ENCODE data around the gene MKNK1. TPM values are rescaled to one million over a fixed set of nuclear protein-coding genes. Genes with fewer than 3 reads are reported as not detected.

Gene MKNK1
- total and polyA plus RNA-seq, 2 of the 4 experiments (the other 2 are of a cell fraction), result 14.3 to 35.2 TPM

DNA sequence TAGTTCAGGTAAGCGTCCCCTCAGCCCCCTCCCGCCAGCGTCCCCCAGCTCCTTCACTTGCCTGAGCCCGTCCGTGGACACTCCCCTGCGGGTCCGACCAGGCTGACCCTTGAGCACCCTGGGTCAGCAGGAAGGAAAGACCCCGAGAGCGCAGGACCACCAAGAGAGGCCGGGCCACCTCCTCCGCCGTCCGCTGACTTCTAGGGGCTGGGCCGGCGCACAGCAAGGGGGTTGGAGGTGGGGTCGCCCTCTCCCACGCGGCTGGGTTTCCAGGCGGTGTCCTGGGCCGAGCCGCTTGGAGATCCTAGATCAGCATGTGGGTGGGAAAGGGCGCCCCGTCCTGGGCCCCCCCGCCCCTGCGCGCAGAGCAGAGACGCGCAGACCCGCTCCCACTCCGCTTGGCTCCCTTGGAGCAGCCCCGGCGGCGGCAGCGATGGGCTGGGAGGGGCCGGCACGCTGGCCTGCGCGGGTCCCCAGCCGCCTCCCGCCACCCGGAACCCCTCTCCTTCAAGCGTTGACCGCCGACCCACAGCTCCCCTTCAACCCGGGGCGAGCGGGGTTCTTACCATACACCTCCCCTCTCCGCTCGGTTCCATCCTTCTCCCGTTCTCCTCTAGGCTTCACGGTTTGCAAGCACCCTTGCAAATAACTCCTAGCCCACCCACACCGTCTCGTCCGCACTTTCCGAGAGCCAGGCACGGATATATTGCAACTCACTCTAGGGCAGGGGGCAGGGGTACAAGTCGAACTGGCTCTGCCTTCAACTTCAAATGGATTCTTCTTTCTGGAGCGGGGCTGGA is 60.1 kb downstream of the MKNK1 start:
- POLR2A ChIA-PET (ENCODE audit: unreplicated experiment), result no interaction called here

More for the DNA sequence above, 60.1 kb downstream of the MKNK1 start:
- H3K18ac ChIP-seq (ENCODE audit: low read depth, low read length), result no peak overlapping the region
- H2BK15ac ChIP-seq (ENCODE audit: low read depth, low read length), result no peak overlapping the region
- no peak overlapping the region for H3K4ac ChIP-seq (ENCODE audit: low read depth, low read length)
- no peak overlapping the region for H3K56ac ChIP-seq (ENCODE audit: extremely low read depth, insufficient read depth, low read length)
- no peak overlapping the region for H2BK5ac ChIP-seq (ENCODE audit: low read depth, low read length, poor library complexity, severe bottlenecking)
- no peak overlapping the region for H3K23ac ChIP-seq (ENCODE audit: low read depth, low read length)
- H2BK20ac ChIP-seq (ENCODE audit: low read depth, low read length), result no peak overlapping the region
- no peak overlapping the region for H2AK9ac ChIP-seq (replicated peaks; ENCODE audit: low read depth, low read length, poor library complexity)
- no peaks in the 10 kb centered on the region for H3K4me1 ChIP-seq (ENCODE audit: control insufficient read depth, insufficient read depth, low read length)
- no peak overlapping the region for H4K91ac ChIP-seq (ENCODE audit: insufficient read depth, low read depth, low read length)
- no peak overlapping the region for H3K4me2 ChIP-seq (ENCODE audit: low read depth, low read length)
- TF ChIP-seq MAZ (IDR thresholded peaks at IDR 0.05; ENCODE audit: borderline replicate concordance, low read depth, low read length), result no peak
- no peak for TF ChIP-seq BHLHE40 (IDR thresholded peaks at IDR 0.05; ENCODE audit: low read depth, low read length)
- no peak for TF ChIP-seq NFE2L2 (IDR thresholded peaks at IDR 0.05; ENCODE audit: low read depth, low read length)
- TF ChIP-seq MAFK (IDR thresholded peaks at IDR 0.05; ENCODE audit: low read depth, low read length), result no peak
- TF ChIP-seq SMC3 (IDR thresholded peaks at IDR 0.05; ENCODE audit: low read depth, low read length), result no peak
- TF ChIP-seq RFX5 (IDR thresholded peaks at IDR 0.05; ENCODE audit: low read depth, low read length), result no peak
- TF ChIP-seq CEBPB (IDR thresholded peaks at IDR 0.05; ENCODE audit: low read depth, low read length), result no peak
- TF ChIP-seq POLR2A (IDR thresholded peaks at IDR 0.05; ENCODE audit: low read depth, low read length), result no peak
- no peak for TF ChIP-seq MXI1 (IDR thresholded peaks at IDR 0.05; ENCODE audit: borderline replicate concordance, low read depth, low read length)
- no peak for TF ChIP-seq FOS (IDR thresholded peaks at IDR 0.05; ENCODE audit: low read depth, low read length)
- TF ChIP-seq, protein P1, sequence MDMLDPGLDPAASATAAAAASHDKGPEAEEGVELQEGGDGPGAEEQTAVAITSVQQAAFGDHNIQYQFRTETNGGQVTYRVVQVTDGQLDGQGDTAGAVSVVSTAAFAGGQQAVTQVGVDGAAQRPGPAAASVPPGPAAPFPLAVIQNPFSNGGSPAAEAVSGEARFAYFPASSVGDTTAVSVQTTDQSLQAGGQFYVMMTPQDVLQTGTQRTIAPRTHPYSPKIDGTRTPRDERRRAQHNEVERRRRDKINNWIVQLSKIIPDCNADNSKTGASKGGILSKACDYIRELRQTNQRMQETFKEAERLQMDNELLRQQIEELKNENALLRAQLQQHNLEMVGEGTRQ (IDR thresholded peaks at IDR 0.05; ENCODE audit: low read depth, low read length), result no peak
- H2AFZ ChIP-seq (replicated peaks; ENCODE audit: low read length, poor library complexity), result no peak overlapping the region
- no peaks in the 10 kb centered on the region for H3K9me3 ChIP-seq (ENCODE audit: control insufficient read depth, insufficient read depth, low read length)
- no peak overlapping the region for H4K8ac ChIP-seq (ENCODE audit: low read depth in 2 of 2, low read length in 2 of 2)
- H3K4me3 ChIP-seq (ENCODE audit: insufficient read depth, low read depth, low read length), result no peak overlapping the region
- 2% methylated on average over 8 of the region's 58 CpGs; no CpG with 5 or more reads in 1 of the 2 experiments for WGBS, 2 experiments (ENCODE audit: extremely low coverage in 2 of 2, insufficient read length in 1 of 2)
- intact Hi-C loops (cut with micrococcal nuclease) (no loop called here), dilution Hi-C loops (cut with HindIII; ENCODE audit: low sequenced_read_pairs, unreplicated experiment) (no loop called here), in situ Hi-C loops (cut with MboI; ENCODE audit: low sequenced_read_pairs) (no loop called here)
- H3K36me3 ChIP-seq (ENCODE audit: control insufficient read depth, insufficient read depth, low read length), result no peaks in the 10 kb centered on the region
- H3K9me1 ChIP-seq (ENCODE audit: insufficient read depth, low read length), result no peaks in the 10 kb centered on the region
- H4K5ac ChIP-seq (ENCODE audit: low read depth, low read length), result no peak overlapping the region
- no peaks in the 10 kb centered on the region for H3K79me1 ChIP-seq (ENCODE audit: low read depth in 1 of 2, low read length in 2 of 2)
- CTCF ChIA-PET, result no interaction called here
- H2BK120ac ChIP-seq (ENCODE audit: low read depth, low read length), result no peak overlapping the region
- H2AK5ac ChIP-seq (ENCODE audit: low read depth, low read length), result no peak overlapping the region
- peaks cover 66% of the 10 kb centered on the region for H3K27me3 ChIP-seq (ENCODE audit: control insufficient read depth, insufficient read depth, low read length)
- DNase-seq, result no peak
- no peak overlapping the region for H3K9ac ChIP-seq (ENCODE audit: low read depth, low read length)
- no peak overlapping the region for H3K27ac ChIP-seq (ENCODE audit: insufficient read depth, low read length)
- no peak for ATAC-seq (ENCODE audit: low read depth)
- no TSS peak for BruUV-seq (replicated peaks)
- no peaks in the 10 kb centered on the region for H4K20me1 ChIP-seq (ENCODE audit: insufficient read depth, low read length)
- no peak overlapping the region for H3K14ac ChIP-seq (replicated peaks; ENCODE audit: low read depth, low read length)

Measured in IMR-90 (cell line).